Sigmoid colon (tissue), 7 donors: Measurements from ENCODE around the gene CIAO3. TPM values are rescaled to one million over a fixed set of nuclear protein-coding genes. Genes with fewer than 3 reads are reported as not detected.

Experiments used
- DNase-seq: peaks from one replicate; pipeline ENCODE4 v3.0.0-alpha.2; 2019
- H3K27ac ChIP-seq, 4 donors: fragments of 200-600 bp; sonication (generic); one replicate each; pipeline ENCODE4 v1.5.1; 2016 to 2019; ENCODE audit warnings: mild to moderate bottlenecking in 1 of 4
- H3K27me3 ChIP-seq, 3 donors: fragments of 200-600 bp; sonication (generic); one replicate each; pipeline ENCODE4 v1.5.1; 2019; ENCODE audit warnings: mild to moderate bottlenecking in 1 of 3
- H3K36me3 ChIP-seq, 4 donors: fragments of 200-600 bp; sonication (generic); one replicate each; pipeline ENCODE4 v1.5.1; 2016 to 2019
- H3K4me1 ChIP-seq, 4 donors: fragments of 200-600 bp; sonication (generic); one replicate each; pipeline ENCODE4 v1.5.1; 2017 to 2019
- H3K4me3 ChIP-seq, 4 donors: fragments of 200-600 bp; sonication (generic); one replicate each; pipeline ENCODE4 v1.5.1; 2017 to 2019; ENCODE audit warnings: mild to moderate bottlenecking in 2 of 4, moderate library complexity in 1 of 4
- H3K9me3 ChIP-seq, 4 donors: fragments of 200-600 bp in 3 of 4; sonication (generic) in 3 of 4; one replicate each; pipeline versions ENCODE4 v1.5.1 to v1.6.1; 2013 to 2019
- CTCF ChIP-seq, 4 experiments: fragments of 450-650 bp in 3 of 4; fragments of 200-600 bp in 1 of 4; IDR thresholded peaks; one replicate each; pipeline ENCODE4 v1.5.1; 2016 to 2019; ENCODE audit warnings: antibody characterized with exemption in 4 of 4, mild to moderate bottlenecking in 3 of 4, moderate library complexity in 2 of 4
- EP300 ChIP-seq, 4 donors: sonication (generic); formaldehyde crosslinking; IDR thresholded peaks; one replicate each; pipeline ENCODE4 v1.6.1; 2017; ENCODE audit warnings: antibody characterized with exemption in 4 of 4
- POLR2A ChIP-seq, 2 donors: fragments of 450-650 bp; IDR thresholded peaks; one replicate each; pipeline ENCODE4 v1.6.1; 2016; ENCODE audit warnings: antibody characterized with exemption in 2 of 2, mild to moderate bottlenecking in 2 of 2, moderate library complexity in 2 of 2
- POLR2AphosphoS5 ChIP-seq, 4 donors: sonication (generic); formaldehyde crosslinking; IDR thresholded peaks; one replicate each; pipeline ENCODE4 v1.6.1; 2017; ENCODE audit warnings: antibody characterized with exemption in 4 of 4
- WGBS, 2 donors: extraction: QIAGEN DNeasy Blood & Tissue Kit; methylation state at CpG; one replicate each; pipeline ENCODE4 v1.1.7; 2013; 5-methylcytosine and 5-hydroxymethylcytosine counted together
- intact Hi-C: fragments of 100-400 bp; cut with DNase I; formaldehyde crosslinking; loops from one replicate; pipeline ENCODE4 v1.15.1; 2023
- polyA plus RNA-seq, 3 donors: library from polyadenylated mRNA; stranded (reverse); fragments of 200-250 nt; gene quantifications; one replicate each; pipeline ENCODE4 v1.2.3, GENCODE V29; 2013
- total RNA-seq, 4 donors: library from RNA; depleted of rRNA; stranded (reverse); fragments of >200 nt; gene quantifications; one replicate each; pipeline ENCODE4 v1.1.0, GENCODE V29; 2016
- donor health status: healthy with polysubstance abuse.
- donor health status: Bipolar disorder and iron deficiency.
- donor health status: healthy.

CIAO3 gene
- total and polyA plus RNA-seq, 7 donors: 18.6 to 51.0 (median 25.4) TPM

GRCh38 chr16:710500-711075, 30.2 kb downstream of the CIAO3 start:
- Histone ChIP-seq H3K4me1 (peaks cover 0 to 31% (median 20%) of the 10 kb centered on the region in 4 donors), H3K9me3 (no peaks in the 10 kb centered on the region), H3K27ac (no peak overlapping the region), H3K27me3 (peaks cover 30 to 60% (median 59%) of the 10 kb centered on the region in 3 donors), H3K36me3 (no peaks in the 10 kb centered on the region), H3K4me3 (no peak overlapping the region)
- TF ChIP-seq POLR2A (IDR thresholded peaks at IDR 0.05): no peak
- DNase-seq: no peak
- WGBS, 2 donors: 55 to 68% methylated on average over 21 of the region's 21 CpGs
- intact Hi-C loops: loop anchor here (1.0 to 5.0 kb wide), 4 partner anchors 30 to 392 kb away; partner anchors contain the start of gene CIAO3

DNA sequence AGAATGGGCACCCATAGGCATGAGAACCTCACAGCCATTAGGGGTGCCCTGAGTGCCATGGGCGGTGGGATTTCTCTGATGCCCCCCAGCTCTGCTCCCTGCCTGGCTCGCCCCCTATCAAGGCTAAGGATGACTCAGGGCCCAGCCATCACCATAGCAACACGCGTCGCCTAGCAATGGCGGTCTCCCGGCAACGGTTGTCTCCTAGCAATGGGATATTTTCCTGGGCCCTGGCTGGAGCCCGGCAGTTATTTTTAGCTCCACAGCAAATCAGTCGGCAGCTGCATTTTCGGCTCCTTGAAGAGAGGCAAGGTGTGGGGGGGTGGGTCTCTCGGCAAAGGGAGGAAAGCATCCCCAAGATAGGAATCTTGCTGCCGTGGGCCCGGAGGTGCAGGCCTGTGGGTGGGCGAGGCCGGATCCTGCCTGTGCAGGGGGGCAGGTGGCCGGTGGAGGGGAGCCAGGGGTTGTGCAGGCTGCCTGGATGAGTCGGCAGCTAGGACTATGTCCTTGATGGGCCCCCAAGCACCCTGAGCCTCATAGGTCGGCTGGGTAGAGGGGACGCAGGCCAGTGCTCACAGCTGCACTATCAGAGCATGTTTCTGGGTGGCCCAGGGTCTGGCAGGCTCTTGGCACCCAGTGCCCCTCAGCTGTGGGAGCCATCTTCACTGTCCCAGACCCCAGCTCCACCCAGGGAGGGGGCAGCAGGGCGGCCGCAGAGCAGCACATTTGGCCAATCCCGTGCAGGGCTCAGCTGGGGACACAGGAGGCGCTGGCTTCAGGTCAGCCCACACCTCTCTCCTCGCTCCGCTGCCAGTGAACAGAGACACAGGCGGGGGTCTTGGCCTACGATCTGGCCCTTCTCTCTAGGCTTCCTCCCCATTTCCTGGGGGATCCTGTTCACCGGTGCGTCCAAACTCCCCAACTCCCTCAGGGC, 31.0 kb downstream of the CIAO3 start:
- DNase-seq: no peak
- H3K4me3 ChIP-seq: no peak overlapping the region
- no peaks in the 10 kb centered on the region for H3K36me3 ChIP-seq
- H3K27ac ChIP-seq: no peak overlapping the region
- 26 to 32% methylated on average over 30 of the region's 30 CpGs for WGBS, 2 donors
- no peaks in the 10 kb centered on the region for H3K9me3 ChIP-seq
- peaks cover 37 to 67% (median 67%) of the 10 kb centered on the region in 3 donors for H3K27me3 ChIP-seq
- no peak for TF ChIP-seq CTCF (IDR thresholded peaks at IDR 0.05)
- no peak for TF ChIP-seq POLR2AphosphoS5 (IDR thresholded peaks at IDR 0.05)
- TF ChIP-seq POLR2A (IDR thresholded peaks at IDR 0.05): no peak
- peaks cover 0 to 30% (median 18%) of the 10 kb centered on the region in 4 donors for H3K4me1 ChIP-seq
- intact Hi-C loops: loop anchor here (2.0 to 5.0 kb wide), 3 partner anchors 77 to 393 kb away; no protein-coding TSS in a partner anchor

GRCh38 chr16:708959-709358, 31.8 kb downstream of the CIAO3 start:
- intact Hi-C loops: no loop called here
- peaks cover 45 to 76% (median 75%) of the 10 kb centered on the region in 3 donors for H3K27me3 ChIP-seq

DNA sequence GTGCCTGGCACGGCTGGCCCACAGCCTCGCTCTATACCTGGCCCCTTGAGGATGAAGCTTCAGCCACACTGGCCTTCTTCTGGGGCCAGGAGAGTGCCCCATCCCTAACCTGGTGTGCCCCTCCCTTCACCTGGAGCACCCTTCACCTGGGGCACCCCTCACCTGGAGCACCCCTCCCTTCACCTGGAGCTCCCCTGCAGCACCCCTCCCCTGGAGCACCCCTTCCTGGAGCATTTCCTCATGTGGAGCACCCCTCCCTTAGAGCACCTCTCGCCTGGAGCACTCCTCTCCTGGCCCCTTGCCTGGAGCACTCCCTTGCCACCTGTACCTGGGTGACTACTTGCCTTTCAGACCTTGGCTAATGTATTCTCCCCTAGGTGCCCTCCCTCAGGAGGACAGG, 32.8 kb downstream of the CIAO3 start:
- Histone ChIP-seq H3K27me3 (peaks cover 54 to 85% (median 85%) of the 10 kb centered on the region in 3 donors), H3K9me3 (no peaks in the 10 kb centered on the region), H3K27ac (no peak overlapping the region), H3K36me3 (no peaks in the 10 kb centered on the region), H3K4me3 (no peak overlapping the region), H3K4me1 (peaks cover 0 to 24% (median 12%) of the 10 kb centered on the region in 4 donors)
- intact Hi-C loops: no loop called here
- no peak for DNase-seq
- TF ChIP-seq EP300 (IDR thresholded peaks at IDR 0.05): no peak
- TF ChIP-seq CTCF (IDR thresholded peaks at IDR 0.05): no peak
- TF ChIP-seq POLR2AphosphoS5 (IDR thresholded peaks at IDR 0.05): no peak
- TF ChIP-seq POLR2A (IDR thresholded peaks at IDR 0.05): no peak
- WGBS, 2 donors: 31 to 53% methylated on average over 3 of the region's 3 CpGs

More at GRCh38 chr16:708959-709358, 31.8 kb downstream of the CIAO3 start:
- TF ChIP-seq POLR2AphosphoS5 (IDR thresholded peaks at IDR 0.05) (no peak), POLR2A (IDR thresholded peaks at IDR 0.05) (no peak), EP300 (IDR thresholded peaks at IDR 0.05) (no peak), CTCF (IDR thresholded peaks at IDR 0.05) (no peak)
- WGBS, 2 donors: 64 to 83% methylated on average over 4 of the region's 4 CpGs
- Histone ChIP-seq H3K4me1 (peaks cover 0 to 24% (median 12%) of the 10 kb centered on the region in 4 donors), H3K36me3 (no peaks in the 10 kb centered on the region), H3K9me3 (no peaks in the 10 kb centered on the region), H3K4me3 (no peak overlapping the region), H3K27ac (no peak overlapping the region)
- no peak for DNase-seq

DNA sequence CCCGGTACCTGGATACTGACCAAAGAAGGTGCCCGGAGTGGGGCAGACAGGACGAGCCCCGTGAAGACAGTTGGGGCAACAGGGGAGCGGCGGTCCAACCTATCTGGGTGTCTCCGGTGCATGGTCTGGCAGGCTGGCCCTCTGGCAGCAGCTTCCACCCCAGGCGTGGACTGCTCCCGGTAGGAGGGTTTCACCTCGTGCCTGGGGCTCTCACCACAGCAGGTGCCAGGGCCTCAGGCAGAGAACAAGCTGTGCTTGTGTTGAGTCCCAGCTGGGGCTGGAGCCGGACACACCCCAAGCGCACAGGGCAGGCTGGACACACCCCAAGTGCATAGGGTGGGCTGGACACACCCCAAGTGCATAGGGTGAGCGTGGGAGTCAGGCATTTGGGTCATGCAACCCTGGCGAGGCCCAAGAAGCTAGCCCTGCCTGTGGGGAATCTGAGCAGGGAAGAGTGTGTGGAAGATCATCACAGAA, 33.7 kb downstream of the CIAO3 start:
- H3K9me3 ChIP-seq: no peaks in the 10 kb centered on the region
- no peak overlapping the region for H3K27ac ChIP-seq
- WGBS, 2 donors: 13 to 42% methylated on average over 14 of the region's 14 CpGs
- H3K27me3 ChIP-seq: peaks cover 61 to 95% (median 94%) of the 10 kb centered on the region in 3 donors
- DNase-seq: no peak
- intact Hi-C loops: no loop called here
- TF ChIP-seq EP300 (IDR thresholded peaks at IDR 0.05): no peak
- no peak for TF ChIP-seq POLR2AphosphoS5 (IDR thresholded peaks at IDR 0.05)
- TF ChIP-seq POLR2A (IDR thresholded peaks at IDR 0.05): no peak
- TF ChIP-seq CTCF (IDR thresholded peaks at IDR 0.05): no peak
- no peak overlapping the region for H3K4me3 ChIP-seq
- H3K4me1 ChIP-seq: peaks cover 0 to 24% (median 11%) of the 10 kb centered on the region in 4 donors
- no peaks in the 10 kb centered on the region for H3K36me3 ChIP-seq
